Uterus (tissue), 2 donors: Measurements from ENCODE around the gene GNB5.
A peak's percentile ranks its signal among the peaks of the same experiment; 100 is the strongest.

Experiments
- CTCF ChIP-seq, 4 experiments: fragments of 200-600 bp in 2 of 4; fragments of 450-650 bp in 2 of 4; sonication (generic) in 2 of 4; IDR thresholded peaks; one replicate each; pipeline ENCODE4 v1.5.1; 2016 to 2019; ENCODE audit warnings: antibody characterized with exemption in 4 of 4, mild to moderate bottlenecking in 2 of 4, moderate library complexity in 1 of 4
- POLR2A ChIP-seq, 2 donors: fragments of 450-650 bp; IDR thresholded peaks; one replicate each; pipeline ENCODE4 v1.6.1; 2016; ENCODE audit warnings: antibody characterized with exemption in 2 of 2, mild to moderate bottlenecking in 1 of 2, moderate library complexity in 1 of 2

GRCh38 chr15:52208306-52208946 lies 17.2 kb upstream of the GNB5 start:
- peak in 3 of 4 experiments; percentile 20 to 56 (median 53) for TF ChIP-seq CTCF (IDR thresholded peaks at IDR 0.05)
- no peak for TF ChIP-seq POLR2A (IDR thresholded peaks at IDR 0.05)
